OCI-LY7 (cell line): ENCODE measurements around the gene CDC42BPB. TPM values are rescaled to one million over a fixed set of nuclear protein-coding genes. Genes with fewer than 3 reads are reported as not detected.

Source experiments
- BruUV-seq: library from RNA; stranded (reverse); fragments of 400-500 nt; replicated peaks from 2 replicates; lab custom pipeline; 2021; lab: Mats Ljungman, UMichigan
- CTCF ChIA-PET: fragments of 300-600 bp; sonication (Branson Sonifier 250); formaldehyde crosslinking; loops from one replicate; lab custom pipeline; 2022; ENCODE audit warnings: antibody characterized with exemption; ENCODE audit not compliant: unreplicated experiment; lab: Charles Lee
- POLR2A ChIA-PET: fragments of 300-600 bp; sonication (Branson Sonifier 250); formaldehyde crosslinking; loops from one replicate; lab custom pipeline; 2022; ENCODE audit warnings: antibody characterized with exemption; lab: Charles Lee
- DNase-seq: peaks from one replicate; pipeline ENCODE4 v3.0.0-alpha.2; 2015; ENCODE audit warnings: low spot score
- H2AFZ ChIP-seq: fragments of 200-600 bp; sonication (generic), shearing (Covaris generic); 2 replicates; pipeline ENCODE4 v1.6.1; 2014; ENCODE audit warnings: mild to moderate bottlenecking, antibody characterized with exemption, low read length, moderate library complexity
- H3K27ac ChIP-seq: fragments of 200-600 bp; sonication (generic); 2 replicates; pipeline ENCODE4 v1.5.1; 2014; ENCODE audit warnings: mixed run types, low read depth, mild to moderate bottlenecking, moderate library complexity, low read length, inconsistent platforms; ENCODE audit not compliant: poor library complexity, severe bottlenecking
- H3K36me3 ChIP-seq: fragments of 200-600 bp; sonication (generic); 2 replicates; pipeline ENCODE4 v1.6.1; 2014; ENCODE audit warnings: mild to moderate bottlenecking, antibody characterized with exemption, low read length, moderate library complexity, mixed read lengths; ENCODE audit not compliant: insufficient read depth
- H3K4me1 ChIP-seq: fragments of 200-600 bp; sonication (generic); 2 replicates; pipeline ENCODE4 v1.5.1; 2014; ENCODE audit warnings: mild to moderate bottlenecking, low read length; ENCODE audit not compliant: insufficient read depth, poor library complexity, severe bottlenecking
- H3K4me2 ChIP-seq: fragments of 200-600 bp; sonication (generic); 2 replicates; pipeline ENCODE4 v1.6.1; 2014; ENCODE audit warnings: mild to moderate bottlenecking, low read length
- H3K4me3 ChIP-seq: fragments of 200-600 bp; sonication (generic); 2 replicates; pipeline ENCODE4 v1.5.1; 2014; ENCODE audit warnings: mild to moderate bottlenecking, low read depth, low read length; ENCODE audit not compliant: poor library complexity, severe bottlenecking
- H3K79me2 ChIP-seq: fragments of 200-600 bp; sonication (generic); 2 replicates; pipeline ENCODE4 v1.6.1; 2016; ENCODE audit warnings: low read depth, mild to moderate bottlenecking, low read length, moderate library complexity, mixed read lengths; ENCODE audit not compliant: insufficient read depth
- H3K9me2 ChIP-seq: fragments of 200-600 bp; sonication (generic); 2 replicates; pipeline ENCODE4 v1.6.1; 2016; ENCODE audit warnings: mild to moderate bottlenecking, low read length, mixed read lengths; ENCODE audit not compliant: insufficient read depth
- H3K9me3 ChIP-seq: fragments of 200-600 bp; sonication (generic); 2 replicates; pipeline ENCODE4 v1.6.1; 2014; ENCODE audit warnings: mild to moderate bottlenecking, mixed run types, low read length, mixed read lengths
- H4K20me1 ChIP-seq: fragments of 200-600 bp; sonication (generic); 2 replicates; pipeline ENCODE4 v1.6.1; 2014; ENCODE audit warnings: mild to moderate bottlenecking, antibody characterized with exemption, low read length, moderate library complexity, mixed read lengths; ENCODE audit not compliant: insufficient read depth
- CTCF ChIP-seq: fragments of 200-600 bp; sonication (generic); conservative IDR thresholded peaks from 2 replicates; pipeline ENCODE4 v1.5.1; 2014; ENCODE audit warnings: mild to moderate bottlenecking, antibody characterized with exemption, low read length, moderate library complexity, mixed read lengths
- EZH2phosphoT487 ChIP-seq: fragments of 200-600 bp; sonication (generic); IDR thresholded peaks from 2 replicates; pipeline ENCODE4 v1.6.1; 2018; ENCODE audit warnings: low read depth, borderline replicate concordance, mild to moderate bottlenecking, mixed run types, antibody characterized with exemption, low read length, moderate library complexity, mixed read lengths
- intact Hi-C: fragments of 100-400 bp; cut with micrococcal nuclease; formaldehyde crosslinking; loops from one replicate; pipeline ENCODE4 v1.10.0; 2022; ENCODE audit not compliant: unreplicated experiment
- total RNA-seq, 2 experiments: library from RNA; depleted of rRNA in 1 of 2; stranded (reverse); fragments of >200 nt in 1 of 2; shearing (Covaris generic) in 1 of 2; gene quantifications; 2 replicates each; pipeline ENCODE4 v1.2.3, GENCODE V29; 2014 to 2022

Gene CDC42BPB
- total RNA-seq, 2 experiments from 2014 or later = 0.03 to 0.46 TPM

GRCh38 chr14:103099081-103099732 is 41.9 kb upstream of the CDC42BPB start:
- Histone ChIP-seq H3K36me3 (no peaks in the 10 kb centered on the region), H3K9me2 (no peaks in the 10 kb centered on the region), H3K4me3 (no peak overlapping the region), H3K4me2 (no peak overlapping the region), H3K79me2 (no peaks in the 10 kb centered on the region), H3K9me3 (no peaks in the 10 kb centered on the region), H2AFZ (no peak overlapping the region), H3K27ac (no peak overlapping the region), H3K4me1 (peaks cover 17% of the 10 kb centered on the region), H4K20me1 (no peaks in the 10 kb centered on the region)
- intact Hi-C loops = no loop called here
- TF ChIP-seq EZH2phosphoT487 (no peak), CTCF (no peak)
- ChIA-PET POLR2A (no interaction called here), CTCF (interaction anchor here (0.6 kb wide), 1 partner anchor 210 kb away, joined by 3 read pairs; no protein-coding TSS in a partner anchor)
- no TSS peak for BruUV-seq
- no peak for DNase-seq

- H3K9me3 ChIP-seq = no peaks in the 10 kb centered on the region
- H3K79me2 ChIP-seq = no peaks in the 10 kb centered on the region
- H3K36me3 ChIP-seq = no peaks in the 10 kb centered on the region
- H2AFZ ChIP-seq = no peak overlapping the region
- no peak overlapping the region for H3K4me2 ChIP-seq
- H3K4me3 ChIP-seq = no peak overlapping the region
- ChIA-PET POLR2A (no interaction called here), CTCF (interaction anchor here (0.6 kb wide), 1 partner anchor 211 kb away, joined by 3 read pairs; no protein-coding TSS in a partner anchor)
- TF ChIP-seq CTCF (no peak), EZH2phosphoT487 (no peak)
- intact Hi-C loops = no loop called here
- H3K4me1 ChIP-seq = peaks cover 17% of the 10 kb centered on the region
- H3K27ac ChIP-seq = no peak overlapping the region
- no peaks in the 10 kb centered on the region for H4K20me1 ChIP-seq
- H3K9me2 ChIP-seq = no peaks in the 10 kb centered on the region
- no peak for DNase-seq
- BruUV-seq = no TSS peak
Measured at GRCh38 chr14:103097994-103098957, 40.9 kb upstream of the CDC42BPB start.
